Mesendoderm (in vitro differentiated cells): ENCODE measurements around the gene SPTBN5.

ENCODE experiments used
- DNase-seq: peaks from one replicate; pipeline ENCODE4 v3.0.0; 2013
- H2AK5ac ChIP-seq: 2 replicates; pipeline ENCODE4 v1.6.1; 2013; ENCODE audit warnings: low read length, inconsistent platforms
- H2BK120ac ChIP-seq: 2 replicates; pipeline ENCODE4 v1.6.1; 2013; ENCODE audit warnings: low read depth, mild to moderate bottlenecking, low read length, moderate library complexity, mixed read lengths
- H2BK15ac ChIP-seq: replicated peaks from 2 replicates; pipeline ENCODE4 v1.6.1; 2013; ENCODE audit warnings: low read depth, mild to moderate bottlenecking, moderate library complexity
- H2BK5ac ChIP-seq: 2 replicates; pipeline ENCODE4 v1.6.1; 2013; ENCODE audit warnings: low read length, inconsistent platforms
- H3K18ac ChIP-seq: 2 replicates; pipeline ENCODE4 v1.6.1; 2013; ENCODE audit warnings: mild to moderate bottlenecking, low read length, mixed read lengths
- H3K23ac ChIP-seq: one replicate; pipeline ENCODE4 v1.6.1; 2013; ENCODE audit warnings: low read length
- H3K27ac ChIP-seq: 2 replicates; pipeline ENCODE4 v1.5.1; 2013; ENCODE audit warnings: low read depth, mild to moderate bottlenecking, inconsistent platforms, low read length, moderate library complexity
- H3K27me3 ChIP-seq: 2 replicates; pipeline ENCODE4 v1.6.1; 2013; ENCODE audit warnings: low read length, control low read depth, mild to moderate bottlenecking, inconsistent platforms; ENCODE audit not compliant: insufficient read depth, poor library complexity
- H3K36me3 ChIP-seq: 2 replicates; pipeline ENCODE4 v1.6.1; 2013; ENCODE audit warnings: low read length, inconsistent platforms; ENCODE audit not compliant: control insufficient read depth, insufficient read depth
- H3K4ac ChIP-seq: one replicate; pipeline ENCODE4 v1.6.1; 2013; ENCODE audit warnings: low read depth, mild to moderate bottlenecking, low read length, moderate library complexity
- H3K4me1 ChIP-seq: 2 replicates; pipeline ENCODE4 v1.6.1; 2013; ENCODE audit warnings: low read depth, low read length, inconsistent platforms; ENCODE audit not compliant: control insufficient read depth
- H3K4me2 ChIP-seq: 2 replicates; pipeline ENCODE4 v1.6.1; 2013; ENCODE audit warnings: low read length
- H3K4me3 ChIP-seq: 2 replicates; pipeline ENCODE4 v1.5.1; 2013; ENCODE audit warnings: mild to moderate bottlenecking, low read length
- H3K56ac ChIP-seq: one replicate; pipeline ENCODE4 v1.6.1; 2013; ENCODE audit warnings: low read length
- H3K79me1 ChIP-seq: 2 replicates; pipeline ENCODE4 v1.6.1; 2013; ENCODE audit warnings: low read length, inconsistent platforms
- H3K79me2 ChIP-seq: 2 replicates; pipeline ENCODE4 v1.6.1; 2013; ENCODE audit warnings: mild to moderate bottlenecking, low read length; ENCODE audit not compliant: control insufficient read depth, insufficient read depth
- H3K9ac ChIP-seq: 2 replicates; pipeline ENCODE4 v1.6.1; 2013; ENCODE audit warnings: low read length, inconsistent platforms
- H4K5ac ChIP-seq: one replicate; pipeline ENCODE4 v1.6.1; 2013; ENCODE audit warnings: low read length
- H4K8ac ChIP-seq: one replicate; pipeline ENCODE4 v1.6.1; 2013; ENCODE audit warnings: low read depth, mild to moderate bottlenecking, control low read depth, low read length, moderate library complexity
- WGBS: extraction: QIAGEN DNeasy Blood & Tissue Kit; methylation state at CpG from one replicate; pipeline ENCODE4 v1.1.7; 2013; ENCODE audit warnings: low lambda C conversion rate, missing lambda C conversion rate; ENCODE audit not compliant: insufficient coverage; ENCODE audit errors: extremely low coverage; 5-methylcytosine and 5-hydroxymethylcytosine counted together

The SPTBN5 gene

GRCh38 chr15:41930221-41930866, 36.5 kb upstream of the SPTBN5 start:
- Histone ChIP-seq H3K9ac (no peak overlapping the region), H3K36me3 (no peaks in the 10 kb centered on the region), H2AK5ac (no peak overlapping the region), H3K56ac (no peak overlapping the region), H4K5ac (no peak overlapping the region), H4K8ac (no peak overlapping the region), H3K18ac (no peak overlapping the region), H3K27ac (no peak overlapping the region), H2BK5ac (no peak overlapping the region), H3K23ac (no peak overlapping the region), H3K79me1 (peaks cover 3% of the 10 kb centered on the region), H3K79me2 (no peaks in the 10 kb centered on the region), H3K4me1 (peaks cover 14% of the 10 kb centered on the region), H3K27me3 (no peaks in the 10 kb centered on the region), H3K4me2 (no peak overlapping the region), H3K4ac (no peak overlapping the region), H2BK120ac (no peak overlapping the region), H3K4me3 (no peak overlapping the region), H2BK15ac (no peak overlapping the region)
- no CpG with 5 or more reads among the region's 8 CpGs for WGBS
- no peak for DNase-seq

GRCh38 chr15:41928637-41929620, 35.1 kb upstream of the SPTBN5 start:
- peaks cover 3% of the 10 kb centered on the region for H3K79me1 ChIP-seq
- no CpG with 5 or more reads among the region's 16 CpGs for WGBS
- H3K4ac ChIP-seq, result no peak overlapping the region
- H3K4me3 ChIP-seq, result no peak overlapping the region
- no peak overlapping the region for H4K5ac ChIP-seq
- H4K8ac ChIP-seq, result no peak overlapping the region
- DNase-seq, result no peak
- no peak overlapping the region for H2BK120ac ChIP-seq
- no peaks in the 10 kb centered on the region for H3K79me2 ChIP-seq
- no peak overlapping the region for H3K56ac ChIP-seq
- H2BK15ac ChIP-seq, result no peak overlapping the region
- H3K27ac ChIP-seq, result no peak overlapping the region
- no peak overlapping the region for H2BK5ac ChIP-seq
- no peak overlapping the region for H2AK5ac ChIP-seq
- peaks cover 7% of the 10 kb centered on the region for H3K4me1 ChIP-seq
- no peaks in the 10 kb centered on the region for H3K36me3 ChIP-seq
- H3K23ac ChIP-seq, result no peak overlapping the region
- no peak overlapping the region for H3K4me2 ChIP-seq
- no peak overlapping the region for H3K18ac ChIP-seq
- no peak overlapping the region for H3K9ac ChIP-seq
- no peaks in the 10 kb centered on the region for H3K27me3 ChIP-seq

- Histone ChIP-seq H3K9ac (no peak overlapping the region), H3K79me2 (no peaks in the 10 kb centered on the region), H2BK120ac (no peak overlapping the region), H4K8ac (no peak overlapping the region), H3K4me1 (peaks cover 3% of the 10 kb centered on the region), H3K56ac (no peak overlapping the region), H2BK5ac (no peak overlapping the region), H3K27me3 (no peaks in the 10 kb centered on the region), H3K36me3 (no peaks in the 10 kb centered on the region), H3K18ac (no peak overlapping the region), H3K23ac (no peak overlapping the region), H3K4me3 (no peak overlapping the region), H3K27ac (no peak overlapping the region), H4K5ac (no peak overlapping the region), H3K4ac (no peak overlapping the region), H2AK5ac (no peak overlapping the region), H3K79me1 (peaks cover 1% of the 10 kb centered on the region), H3K4me2 (no peak overlapping the region), H2BK15ac (no peak overlapping the region)
- no peak for DNase-seq
- no CpG with 5 or more reads among the region's 6 CpGs for WGBS
Observed at GRCh38 chr15:41928100-41928499, 34.2 kb upstream of the SPTBN5 start.

GRCh38 chr15:41927536-41927935, 33.7 kb upstream of the SPTBN5 start:
- Histone ChIP-seq H3K4me1 (no peaks in the 10 kb centered on the region), H3K4me2 (no peak overlapping the region), H3K9ac (no peak overlapping the region), H3K18ac (no peak overlapping the region), H3K23ac (no peak overlapping the region), H2AK5ac (no peak overlapping the region), H2BK15ac (no peak overlapping the region), H3K79me2 (no peaks in the 10 kb centered on the region), H4K8ac (no peak overlapping the region), H2BK120ac (no peak overlapping the region), H3K56ac (no peak overlapping the region), H2BK5ac (no peak overlapping the region), H3K27me3 (no peaks in the 10 kb centered on the region), H3K27ac (no peak overlapping the region), H3K4ac (no peak overlapping the region), H3K36me3 (no peaks in the 10 kb centered on the region), H4K5ac (no peak overlapping the region), H3K79me1 (peaks cover 1% of the 10 kb centered on the region), H3K4me3 (no peak overlapping the region)
- no peak for DNase-seq
- WGBS, result 100% methylated on average over 2 of the region's 3 CpGs

DNA sequence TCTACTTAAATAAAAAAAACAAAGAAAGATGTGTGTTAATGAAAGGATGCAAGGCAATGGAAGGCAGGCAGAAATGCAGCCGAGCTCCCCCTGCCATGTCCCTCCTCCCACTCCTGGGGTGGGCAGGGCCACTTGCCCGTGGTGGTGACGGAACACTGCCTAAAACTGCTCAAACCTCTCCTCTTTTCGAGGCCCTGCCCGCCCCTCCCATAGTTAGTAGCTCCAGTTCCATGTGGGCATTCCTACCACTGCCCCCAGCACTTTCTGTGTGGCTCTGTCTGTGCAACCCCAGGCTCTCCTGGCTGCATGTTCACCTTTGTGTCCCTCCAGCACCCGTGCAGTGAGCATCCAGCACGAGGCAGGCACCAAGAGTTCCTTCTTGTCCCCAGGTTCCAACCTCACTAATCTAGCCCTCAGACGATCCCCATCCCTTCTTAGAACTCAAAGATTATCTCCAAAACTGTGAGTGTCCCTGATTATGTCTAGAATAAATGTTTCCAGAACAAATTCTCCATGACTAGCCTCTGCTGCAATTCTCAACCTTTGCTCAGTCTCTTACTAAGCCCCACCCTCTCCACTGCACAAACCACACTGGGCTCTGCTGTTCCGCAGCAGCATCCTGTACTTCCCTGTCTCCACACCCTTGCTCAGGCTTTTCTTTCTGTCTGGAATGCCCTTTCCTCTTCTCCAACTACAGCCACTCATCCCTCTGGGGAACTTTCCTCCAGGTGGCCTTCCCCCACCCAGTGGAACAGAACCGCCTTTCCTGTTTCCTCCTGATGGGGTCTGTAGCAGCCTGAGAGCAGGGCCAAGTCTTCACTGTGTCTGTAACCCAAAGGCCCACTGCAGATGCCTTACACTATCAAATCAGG, 32.6 kb upstream of the SPTBN5 start:
- peak; percentile 54 for DNase-seq
- H3K4ac ChIP-seq, result no peak overlapping the region
- H3K4me3 ChIP-seq, result no peak overlapping the region
- no peak overlapping the region for H3K56ac ChIP-seq
- no peak overlapping the region for H3K4me2 ChIP-seq
- H3K79me1 ChIP-seq, result peaks cover 1% of the 10 kb centered on the region
- no peak overlapping the region for H2BK5ac ChIP-seq
- no peak overlapping the region for H4K5ac ChIP-seq
- no peak overlapping the region for H3K23ac ChIP-seq
- H3K18ac ChIP-seq, result no peak overlapping the region
- H2BK15ac ChIP-seq, result no peak overlapping the region
- H3K9ac ChIP-seq, result no peak overlapping the region
- no peak overlapping the region for H2AK5ac ChIP-seq
- no peaks in the 10 kb centered on the region for H3K4me1 ChIP-seq
- WGBS, result no CpG with 5 or more reads among the region's 10 CpGs
- H4K8ac ChIP-seq, result no peak overlapping the region
- H3K27me3 ChIP-seq, result no peaks in the 10 kb centered on the region
- no peak overlapping the region for H2BK120ac ChIP-seq
- no peaks in the 10 kb centered on the region for H3K79me2 ChIP-seq
- no peaks in the 10 kb centered on the region for H3K36me3 ChIP-seq
- no peak overlapping the region for H3K27ac ChIP-seq
